ENCODE data around the gene NOTCH2.
"Not testable (repeated sequence)": the region's sequence is repeated elsewhere in the genome, so short reads cannot be mapped to it uniquely, and the experiment has no call there.

The NOTCH2 gene

GRCh38 chr1:119988306-119989062 is 81.0 kb downstream of the NOTCH2 start:
- peak overlapping the region; percentile 60 to 66 for H3K4me3 Mint-ChIP-seq
- ATAC-seq (peak; percentile 85), DNase-seq (peak; percentile 18 to 28)
- peak overlapping the region; percentile 74 to 83 for H3K27ac Mint-ChIP-seq
- H3K4me1 Mint-ChIP-seq: peaks cover 46% of the 10 kb centered on the region
- H3K9me3 Mint-ChIP-seq: no peaks in the 10 kb centered on the region
- H3K27me3 Mint-ChIP-seq: no peaks in the 10 kb centered on the region

- peaks cover 46% of the 10 kb centered on the region for H3K4me1 Mint-ChIP-seq
- no peak for DNase-seq
Observed at GRCh38 chr1:119987686-119988085, 81.8 kb downstream of the NOTCH2 start.

GRCh38 chr1:119987112-119987511 is 82.3 kb downstream of the NOTCH2 start:
- H3K4me1 Mint-ChIP-seq: peaks cover 46% of the 10 kb centered on the region
- H3K27ac Mint-ChIP-seq: peak overlapping the region in 1 of 2 donors; percentile 66
- DNase-seq (peak; percentile 7 to 33), ATAC-seq (peak; percentile 90)
- no peaks in the 10 kb centered on the region for H3K9me3 Mint-ChIP-seq
- H3K4me3 Mint-ChIP-seq: peak overlapping the region; percentile 3 to 55
- H3K27me3 Mint-ChIP-seq: no peaks in the 10 kb centered on the region

More at GRCh38 chr1:119987686-119988085, 81.8 kb downstream of the NOTCH2 start:
- ATAC-seq: peak; percentile 79
- Mint-ChIP-seq H3K27ac (peak overlapping the region; percentile 73 to 83), H3K9me3 (no peaks in the 10 kb centered on the region), H3K4me3 (peak overlapping the region; percentile 60 to 66), H3K27me3 (no peaks in the 10 kb centered on the region)

- Mint-ChIP-seq H3K4me1 (peaks cover 46% of the 10 kb centered on the region), H3K9me3 (no peaks in the 10 kb centered on the region), H3K4me3 (no peak overlapping the region), H3K27me3 (no peaks in the 10 kb centered on the region), H3K27ac (no peak overlapping the region)
- ATAC-seq (no peak), DNase-seq (no peak)
Observed at GRCh38 chr1:119986007-119986497, 83.4 kb downstream of the NOTCH2 start.

- Mint-ChIP-seq H3K9me3 (no peaks in the 10 kb centered on the region), H3K4me1 (peaks cover 46% of the 10 kb centered on the region), H3K27me3 (no peaks in the 10 kb centered on the region), H3K27ac (no peak overlapping the region), H3K4me3 (no peak overlapping the region)
- DNase-seq (no peak), ATAC-seq (no peak)
Observed at GRCh38 chr1:119984771-119985170, 84.7 kb downstream of the NOTCH2 start.

GRCh38 chr1:119981986-119982815 is 87.3 kb downstream of the NOTCH2 start:
- Mint-ChIP-seq H3K4me1 (peaks cover 26% of the 10 kb centered on the region), H3K27me3 (no peaks in the 10 kb centered on the region), H3K9me3 (no peaks in the 10 kb centered on the region), H3K27ac (no peak overlapping the region), H3K4me3 (no peak overlapping the region)
- ATAC-seq (no peak), DNase-seq (no peak)

GRCh38 chr1:119981496-119981895 is 88.0 kb downstream of the NOTCH2 start:
- Mint-ChIP-seq H3K4me3 (no peak overlapping the region), H3K4me1 (peaks cover 19% of the 10 kb centered on the region), H3K9me3 (no peaks in the 10 kb centered on the region), H3K27me3 (no peaks in the 10 kb centered on the region), H3K27ac (no peak overlapping the region)
- ATAC-seq (no peak), DNase-seq (no peak)

GRCh38 chr1:119978018-119978505 is 91.4 kb downstream of the NOTCH2 start:
- Mint-ChIP-seq H3K4me1 (no peaks in the 10 kb centered on the region), H3K27ac (no peak overlapping the region), H3K9me3 (no peaks in the 10 kb centered on the region), H3K27me3 (no peaks in the 10 kb centered on the region), H3K4me3 (no peak overlapping the region)
- ATAC-seq: no peak
- no peak for DNase-seq

- not testable (repeated sequence) for H3K27me3 Mint-ChIP-seq, DNase-seq, H3K4me1 Mint-ChIP-seq, H3K4me3 Mint-ChIP-seq, ATAC-seq, H3K27ac Mint-ChIP-seq, H3K9me3 Mint-ChIP-seq
Observed at GRCh38 chr1:119977113-119977736, 92.2 kb downstream of the NOTCH2 start.

GRCh38 chr1:119975582-119976254 is 93.7 kb downstream of the NOTCH2 start:
- ATAC-seq, H3K27ac Mint-ChIP-seq, H3K4me1 Mint-ChIP-seq, H3K4me3 Mint-ChIP-seq, DNase-seq, H3K9me3 Mint-ChIP-seq, H3K27me3 Mint-ChIP-seq: not testable (repeated sequence)

GRCh38 chr1:119975006-119975405 is 94.5 kb downstream of the NOTCH2 start:
- no peak for DNase-seq
- Mint-ChIP-seq H3K27ac (no peak overlapping the region), H3K9me3 (no peaks in the 10 kb centered on the region), H3K4me1 (no peaks in the 10 kb centered on the region), H3K27me3 (no peaks in the 10 kb centered on the region), H3K4me3 (no peak overlapping the region)
- ATAC-seq: no peak

GRCh38 chr1:119974013-119974412 is 95.4 kb downstream of the NOTCH2 start:
- H3K27ac Mint-ChIP-seq: no peak overlapping the region
- DNase-seq: no peak
- no peaks in the 10 kb centered on the region for H3K9me3 Mint-ChIP-seq
- H3K27me3 Mint-ChIP-seq: no peaks in the 10 kb centered on the region
- no peak overlapping the region for H3K4me3 Mint-ChIP-seq
- ATAC-seq: no peak
- no peaks in the 10 kb centered on the region for H3K4me1 Mint-ChIP-seq

- H3K4me3 Mint-ChIP-seq: no peak overlapping the region
- H3K9me3 Mint-ChIP-seq: no peaks in the 10 kb centered on the region
- ATAC-seq: no peak
- H3K27ac Mint-ChIP-seq: peak overlapping the region in 1 of 2 donors; percentile 61
- no peaks in the 10 kb centered on the region for H3K27me3 Mint-ChIP-seq
- DNase-seq: no peak
- peaks cover 5% of the 10 kb centered on the region for H3K4me1 Mint-ChIP-seq
Observed at GRCh38 chr1:119971710-119972570, 97.5 kb downstream of the NOTCH2 start.

GRCh38 chr1:119968601-119969000 is 100.9 kb downstream of the NOTCH2 start:
- ATAC-seq (no peak), DNase-seq (no peak)
- H3K9me3 Mint-ChIP-seq: no peaks in the 10 kb centered on the region
- no peak overlapping the region for H3K4me3 Mint-ChIP-seq
- peaks cover 5% of the 10 kb centered on the region for H3K4me1 Mint-ChIP-seq
- H3K27me3 Mint-ChIP-seq: no peaks in the 10 kb centered on the region
- no peak overlapping the region for H3K27ac Mint-ChIP-seq

Data from stimulated activated naive CD8-positive, alpha-beta T cell treated with anti-CD3 and anti-CD28 coated beads, Interleukin-15, amount 100 ng/mL, for 72 hours (primary cell).